HFFc6 (cell line): Measurements from ENCODE around the gene AHNAK. TPM values are rescaled to one million over a fixed set of nuclear protein-coding genes. Genes with fewer than 3 reads are reported as not detected.

Experiments used
- DNase-seq: peaks from one replicate; pipeline ENCODE4 v3.0.0-alpha.2; 2018
- H3K27ac Mint-ChIP-seq: 2 replicates; pipeline ENCODE4 v1.8.0; 2020; ENCODE audit warnings: mild to moderate bottlenecking, mixed read lengths
- H3K27me3 Mint-ChIP-seq: 2 replicates; pipeline ENCODE4 v1.8.0; 2021; ENCODE audit warnings: mild to moderate bottlenecking, moderate library complexity, mixed read lengths; ENCODE audit not compliant: insufficient read depth
- H3K36me3 Mint-ChIP-seq: 2 replicates; pipeline ENCODE4 v1.8.0; 2021; ENCODE audit warnings: low read depth, mixed read lengths
- H3K4me1 Mint-ChIP-seq: 2 replicates; pipeline ENCODE4 v1.8.0; 2020; ENCODE audit warnings: low read depth, mixed read lengths
- H3K4me3 Mint-ChIP-seq: 2 replicates; pipeline ENCODE4 v1.8.0; 2020; ENCODE audit warnings: mild to moderate bottlenecking, moderate library complexity, mixed read lengths
- H3K9me3 Mint-ChIP-seq: 2 replicates; pipeline ENCODE4 v1.8.0; 2020; ENCODE audit warnings: mild to moderate bottlenecking, mixed read lengths
- total RNA-seq, 6 experiments: library from RNA; stranded (reverse); fragmentation: NEBNext Ultra II Directional; extraction: Animal tissue kit (Norgen Biotek cat#: 25700); gene quantifications; 2 replicates in 1 of 6; 3 replicates in 5 of 6; pipeline ENCODE4 v1.2.3, GENCODE V29; 2021
- TF ChIP-seq, protein P1 (sequence below): fragments of 200-600 bp; sonication (generic); IDR thresholded peaks from 2 replicates; pipeline ENCODE4 v1.5.0; 2021; ENCODE audit warnings: antibody characterized with exemption, mild to moderate bottlenecking

AHNAK gene
- total RNA-seq, 6 experiments from 2014 or later = 426 to 589 (median 452) TPM

DNA sequence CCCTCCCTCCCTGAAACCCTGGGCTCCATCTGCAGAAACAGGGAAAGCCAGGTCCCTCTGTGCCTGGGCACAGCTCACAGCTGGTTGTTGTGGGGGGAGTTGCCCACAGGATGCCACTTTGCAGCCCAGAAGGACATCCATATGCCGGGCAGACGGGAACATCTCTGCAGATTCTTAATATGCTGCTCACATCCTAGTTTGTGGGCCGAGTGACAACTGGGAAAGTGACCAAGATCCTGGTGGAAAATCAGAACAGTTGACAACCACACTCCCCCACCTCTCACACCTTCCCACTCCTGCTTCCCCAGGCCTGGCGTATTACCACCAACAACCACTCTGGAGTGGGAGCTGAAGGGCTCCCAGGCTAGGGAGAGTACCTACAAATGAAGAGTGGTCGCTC lies 135.1 kb downstream of the AHNAK start:
- no peak overlapping the region for H3K27ac Mint-ChIP-seq
- no peaks in the 10 kb centered on the region for H3K9me3 Mint-ChIP-seq
- no peak for DNase-seq
- no peaks in the 10 kb centered on the region for H3K36me3 Mint-ChIP-seq
- H3K27me3 Mint-ChIP-seq = peaks cover 17% of the 10 kb centered on the region
- TF ChIP-seq, protein P1, sequence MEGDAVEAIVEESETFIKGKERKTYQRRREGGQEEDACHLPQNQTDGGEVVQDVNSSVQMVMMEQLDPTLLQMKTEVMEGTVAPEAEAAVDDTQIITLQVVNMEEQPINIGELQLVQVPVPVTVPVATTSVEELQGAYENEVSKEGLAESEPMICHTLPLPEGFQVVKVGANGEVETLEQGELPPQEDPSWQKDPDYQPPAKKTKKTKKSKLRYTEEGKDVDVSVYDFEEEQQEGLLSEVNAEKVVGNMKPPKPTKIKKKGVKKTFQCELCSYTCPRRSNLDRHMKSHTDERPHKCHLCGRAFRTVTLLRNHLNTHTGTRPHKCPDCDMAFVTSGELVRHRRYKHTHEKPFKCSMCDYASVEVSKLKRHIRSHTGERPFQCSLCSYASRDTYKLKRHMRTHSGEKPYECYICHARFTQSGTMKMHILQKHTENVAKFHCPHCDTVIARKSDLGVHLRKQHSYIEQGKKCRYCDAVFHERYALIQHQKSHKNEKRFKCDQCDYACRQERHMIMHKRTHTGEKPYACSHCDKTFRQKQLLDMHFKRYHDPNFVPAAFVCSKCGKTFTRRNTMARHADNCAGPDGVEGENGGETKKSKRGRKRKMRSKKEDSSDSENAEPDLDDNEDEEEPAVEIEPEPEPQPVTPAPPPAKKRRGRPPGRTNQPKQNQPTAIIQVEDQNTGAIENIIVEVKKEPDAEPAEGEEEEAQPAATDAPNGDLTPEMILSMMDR = no peak
- H3K4me1 Mint-ChIP-seq = no peaks in the 10 kb centered on the region
- no peak overlapping the region for H3K4me3 Mint-ChIP-seq

DNA sequence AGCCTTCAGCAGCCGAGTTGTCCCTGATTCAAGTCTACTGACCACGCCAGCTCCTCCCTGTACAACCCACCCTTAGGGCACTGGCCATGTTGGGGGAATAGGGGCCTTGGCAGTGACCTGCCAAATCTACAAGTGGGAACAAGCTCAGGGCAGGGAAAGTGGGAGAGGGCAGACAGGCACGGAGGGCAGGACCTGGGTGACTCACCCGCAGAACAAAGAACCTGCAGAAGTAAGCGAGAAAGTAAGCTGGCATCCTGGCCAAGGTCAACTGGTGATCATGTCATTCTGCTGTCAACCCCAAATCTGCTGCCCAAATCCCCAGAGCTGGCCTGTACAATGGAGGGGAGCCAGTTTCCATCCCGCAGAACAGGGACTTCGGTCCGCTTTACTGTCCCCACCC lies 135.6 kb downstream of the AHNAK start:
- DNase-seq = no peak
- TF ChIP-seq, protein P1 = no peak
- Mint-ChIP-seq H3K27ac (no peak overlapping the region), H3K4me1 (no peaks in the 10 kb centered on the region), H3K9me3 (no peaks in the 10 kb centered on the region), H3K4me3 (no peak overlapping the region), H3K36me3 (no peaks in the 10 kb centered on the region), H3K27me3 (peaks cover 17% of the 10 kb centered on the region)

DNA sequence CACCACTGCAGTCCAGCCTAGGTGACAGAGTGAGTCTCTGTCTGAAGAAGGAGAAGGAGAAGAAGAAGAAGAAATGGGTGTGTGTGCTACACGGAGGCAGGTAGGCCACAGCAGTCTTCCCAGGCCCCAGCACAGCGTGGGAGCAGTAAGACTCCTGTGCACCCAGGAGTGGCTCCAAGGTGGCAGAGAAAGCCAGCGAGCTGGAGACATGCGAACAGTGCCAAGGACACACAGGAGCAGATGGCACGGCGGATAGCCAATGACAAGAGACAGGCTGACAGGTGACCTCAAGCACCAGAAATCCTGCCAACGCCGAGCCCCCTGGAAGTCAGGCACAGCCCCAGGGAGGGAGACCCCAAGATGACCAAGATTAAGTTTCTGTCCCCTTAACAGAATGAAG lies 136.8 kb downstream of the AHNAK start:
- DNase-seq = no peak
- H3K27ac Mint-ChIP-seq = no peak overlapping the region
- TF ChIP-seq, protein P1 = no peak
- H3K4me3 Mint-ChIP-seq = no peak overlapping the region
- no peaks in the 10 kb centered on the region for H3K4me1 Mint-ChIP-seq
- peaks cover 20% of the 10 kb centered on the region for H3K27me3 Mint-ChIP-seq
- H3K36me3 Mint-ChIP-seq = no peaks in the 10 kb centered on the region
- no peaks in the 10 kb centered on the region for H3K9me3 Mint-ChIP-seq

DNA sequence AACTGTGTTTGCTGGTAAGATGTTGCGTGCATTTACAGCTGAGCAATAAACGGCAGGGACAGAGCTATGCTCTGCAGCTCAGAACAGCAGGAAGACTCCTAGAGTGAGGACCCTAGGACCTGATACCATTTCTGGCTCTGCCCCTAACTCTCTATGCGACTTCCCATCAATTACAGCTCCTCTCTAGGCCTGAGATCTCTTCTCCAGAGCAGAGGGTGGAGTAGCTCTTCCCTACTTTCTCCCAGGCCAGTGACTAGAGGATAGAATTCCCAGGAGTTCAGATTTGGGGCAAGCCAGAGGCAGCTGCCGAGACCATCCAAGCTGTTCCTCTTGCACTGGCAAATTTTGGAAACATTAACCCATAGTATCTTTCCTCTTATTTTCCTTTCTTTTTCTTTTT lies 140.6 kb downstream of the AHNAK start:
- Mint-ChIP-seq H3K9me3 (no peaks in the 10 kb centered on the region), H3K36me3 (no peaks in the 10 kb centered on the region)
- TF ChIP-seq, protein P1 = no peak

DNA sequence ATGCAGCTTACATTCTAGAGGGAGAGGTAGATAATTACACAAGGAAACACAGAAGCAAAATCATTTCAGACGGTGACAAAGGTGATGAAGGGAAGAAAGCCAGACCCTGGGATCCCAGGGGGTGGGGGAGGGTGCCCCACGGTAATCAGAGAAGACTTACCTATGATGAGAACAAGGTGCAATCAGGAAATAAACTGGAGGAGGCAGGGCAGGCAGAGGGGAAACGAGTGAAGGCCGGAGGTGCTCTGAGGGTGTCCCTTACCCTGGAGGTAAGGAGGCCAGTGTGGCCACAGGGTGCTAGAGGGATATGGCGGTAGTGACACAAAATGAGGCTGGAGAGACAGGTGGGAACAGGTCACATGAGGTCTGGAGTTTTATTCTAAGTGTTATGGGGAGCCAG lies 141.7 kb downstream of the AHNAK start:
- Mint-ChIP-seq H3K36me3 (no peaks in the 10 kb centered on the region), H3K4me1 (peaks cover 18% of the 10 kb centered on the region), H3K27ac (no peak overlapping the region), H3K9me3 (no peaks in the 10 kb centered on the region), H3K27me3 (peaks cover 26% of the 10 kb centered on the region), H3K4me3 (no peak overlapping the region)
- TF ChIP-seq, protein P1 = no peak
- no peak for DNase-seq

More for the DNA sequence above, 140.6 kb downstream of the AHNAK start:
- Mint-ChIP-seq H3K4me3 (no peak overlapping the region), H3K27me3 (peaks cover 26% of the 10 kb centered on the region), H3K4me1 (peaks cover 9% of the 10 kb centered on the region), H3K27ac (no peak overlapping the region)
- DNase-seq = no peak

DNA sequence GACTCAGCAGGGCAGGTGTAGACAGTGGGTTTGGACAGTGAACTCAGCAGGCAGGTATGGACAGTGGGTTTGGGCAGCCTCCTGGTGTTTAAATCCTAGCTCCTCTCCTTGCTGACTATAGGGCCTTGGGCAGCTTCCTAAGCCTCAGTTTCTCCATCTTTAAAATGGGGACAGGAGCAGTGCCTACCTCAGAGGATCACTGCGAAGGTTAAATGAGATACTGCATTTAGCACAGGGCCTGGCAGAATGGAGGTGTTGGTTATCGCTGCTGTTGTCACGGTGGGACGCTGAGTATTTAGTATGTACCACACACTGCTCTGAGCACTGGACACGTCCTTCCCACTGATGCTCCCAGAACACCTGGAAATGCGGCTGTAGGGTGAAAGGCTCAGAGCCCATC lies 142.2 kb downstream of the AHNAK start:
- no peaks in the 10 kb centered on the region for H3K9me3 Mint-ChIP-seq
- H3K4me3 Mint-ChIP-seq = no peak overlapping the region
- H3K4me1 Mint-ChIP-seq = peaks cover 22% of the 10 kb centered on the region
- no peaks in the 10 kb centered on the region for H3K36me3 Mint-ChIP-seq
- TF ChIP-seq, protein P1 = no peak
- peaks cover 24% of the 10 kb centered on the region for H3K27me3 Mint-ChIP-seq
- DNase-seq = no peak
- no peak overlapping the region for H3K27ac Mint-ChIP-seq
